Hematopoietic multipotent progenitor cell treated with erythropoietin and hydrocortisone succinate and interleukin-3 and kit ligand, for 15 days (in vitro differentiated cells): Measurements from ENCODE around the gene MCM8.

ENCODE experiments used
- DNase-seq: peaks from one replicate; pipeline ENCODE4 v3.0.0-alpha.2; 2015; ENCODE audit warnings: low spot score

Gene MCM8

DNA sequence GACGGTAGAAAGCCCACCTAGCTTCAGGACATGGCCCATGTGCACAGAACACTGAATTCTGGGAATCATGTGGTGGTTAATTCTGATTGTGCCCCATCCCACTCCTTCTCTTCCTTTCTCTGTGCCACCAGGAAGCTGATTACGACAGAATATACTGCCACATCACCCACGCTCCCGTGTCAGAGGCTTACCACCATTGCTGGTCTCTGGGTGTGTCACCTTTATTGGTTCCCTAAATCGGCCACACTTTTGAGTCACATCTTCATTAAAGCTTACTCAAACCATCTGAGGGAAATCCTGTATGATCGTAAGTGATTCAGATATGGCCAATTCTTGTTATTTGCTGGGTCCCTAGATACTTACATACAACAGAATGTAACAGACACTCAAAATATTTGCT, 3.2 kb upstream of the MCM8 start:
- DNase-seq: no peak

DNA sequence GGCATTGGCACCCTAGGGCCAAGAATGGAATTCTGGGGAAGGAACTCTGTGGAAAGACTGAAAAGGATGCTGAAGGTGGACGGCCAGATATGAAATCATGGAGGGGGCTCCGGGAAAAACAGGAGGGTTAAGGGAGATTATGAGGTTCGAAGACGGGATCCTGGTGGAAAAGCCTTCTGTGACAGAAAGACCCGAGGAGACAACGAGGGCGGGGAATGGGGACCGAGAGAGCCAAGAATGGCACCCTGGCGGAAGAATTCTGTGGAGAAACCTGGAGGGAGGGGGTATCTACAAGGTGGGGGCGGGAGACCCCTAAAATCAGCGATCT, 545 bp upstream of the MCM8 start:
- DNase-seq: no peak

DNA sequence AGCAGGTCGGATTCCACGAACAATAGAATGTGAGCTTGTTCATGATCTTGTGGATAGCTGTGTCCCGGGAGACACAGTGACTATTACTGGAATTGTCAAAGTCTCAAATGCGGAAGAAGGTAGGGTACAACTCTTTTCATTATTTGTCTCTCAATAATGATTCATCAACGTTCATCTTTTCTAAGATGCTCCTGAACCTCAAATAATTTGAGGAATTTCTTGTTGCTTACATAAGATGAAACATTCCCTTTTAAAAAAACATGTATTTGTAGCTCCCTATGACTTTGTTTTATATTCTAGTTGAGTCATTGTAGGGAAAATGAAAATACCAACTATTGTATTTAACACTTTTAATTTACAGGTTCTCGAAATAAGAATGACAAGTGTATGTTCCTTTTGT, 17.0 kb downstream of the MCM8 start:
- DNase-seq: no peak

DNA sequence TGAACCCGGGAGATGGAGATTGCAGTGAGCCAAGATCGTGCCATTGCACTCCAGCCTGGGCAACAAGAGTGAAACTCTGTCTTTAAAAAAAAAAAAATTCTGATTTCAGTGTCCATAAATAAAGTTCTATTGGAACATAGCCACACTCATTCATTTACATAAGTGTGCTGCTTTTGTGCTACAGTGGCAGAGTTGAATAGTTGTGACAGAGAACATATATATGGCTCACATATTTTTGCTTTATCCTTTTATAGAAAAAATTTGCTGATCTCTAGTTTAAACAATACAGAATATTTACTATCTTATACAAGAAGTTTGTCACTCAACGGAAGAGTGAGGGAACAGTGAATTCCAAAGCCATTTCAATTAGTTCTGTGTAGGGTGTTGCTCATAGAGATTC, 18.0 kb downstream of the MCM8 start:
- DNase-seq: no peak

DNA sequence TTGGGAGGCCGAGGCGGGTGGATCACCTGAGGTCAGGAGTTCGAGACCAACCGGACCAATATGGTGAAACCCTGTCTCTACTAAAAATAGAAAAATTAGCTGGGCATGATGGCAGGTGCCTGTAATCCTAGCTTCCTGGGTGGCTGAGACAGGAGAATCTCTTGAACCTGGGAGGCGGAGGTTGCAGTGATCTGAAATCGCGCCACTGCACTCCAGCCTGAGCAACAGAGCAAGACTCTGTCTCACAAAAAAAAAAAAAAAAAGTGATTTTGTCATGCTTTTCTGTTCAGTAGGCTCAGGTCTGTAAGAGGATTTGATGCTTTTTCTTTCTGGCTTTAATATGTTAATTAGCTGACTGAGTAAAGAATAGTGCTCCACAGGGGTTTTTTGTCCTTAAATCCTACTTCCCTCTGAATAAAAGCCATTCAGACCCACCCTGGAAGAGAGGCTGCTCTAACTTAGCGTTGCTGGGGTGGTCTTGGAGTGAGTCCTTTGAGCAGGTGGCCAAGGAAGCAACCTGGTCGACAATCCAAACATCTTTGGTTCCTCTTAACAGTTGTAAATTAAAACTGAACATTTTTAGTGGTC, 19.0 kb downstream of the MCM8 start:
- DNase-seq: no peak

DNA sequence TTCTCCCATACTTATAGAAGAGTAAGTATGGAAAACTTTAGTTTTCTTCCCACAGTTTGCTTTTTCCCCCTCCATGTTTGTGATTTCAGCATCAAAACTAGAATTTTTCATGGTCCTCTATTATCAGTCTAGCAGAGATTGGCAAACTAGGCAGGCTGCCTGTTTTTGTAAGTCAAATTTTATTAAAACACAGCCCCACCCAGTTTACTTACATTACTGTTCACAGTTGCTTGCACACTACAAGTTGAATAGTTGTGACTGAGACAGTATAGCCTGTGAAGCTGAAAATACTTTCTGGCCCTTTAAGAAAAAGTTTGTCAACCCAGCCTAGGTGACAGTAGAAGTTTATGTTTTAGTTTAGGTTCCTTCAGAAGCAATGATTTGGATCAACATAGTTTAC, 19.5 kb downstream of the MCM8 start:
- DNase-seq: no peak

DNA sequence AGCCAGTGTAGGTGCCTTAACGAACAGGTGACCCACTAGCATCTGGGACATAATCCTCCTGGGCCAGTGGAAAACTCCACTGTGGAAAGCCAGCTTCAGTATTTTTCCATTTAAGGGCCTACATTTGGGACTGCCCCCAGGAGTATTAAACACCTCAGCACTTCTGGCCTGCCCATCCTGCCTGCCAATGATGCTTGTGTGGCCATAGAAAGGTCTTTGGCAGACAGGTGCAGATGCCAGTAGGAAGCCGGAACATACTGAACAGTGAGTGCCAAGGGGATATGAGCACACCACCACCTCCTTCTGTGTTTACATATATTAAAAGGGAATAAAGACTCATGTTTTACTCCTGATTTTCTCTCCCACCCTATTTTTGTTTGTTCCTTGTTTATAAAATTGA, 19.9 kb downstream of the MCM8 start:
- DNase-seq: no peak

DNA sequence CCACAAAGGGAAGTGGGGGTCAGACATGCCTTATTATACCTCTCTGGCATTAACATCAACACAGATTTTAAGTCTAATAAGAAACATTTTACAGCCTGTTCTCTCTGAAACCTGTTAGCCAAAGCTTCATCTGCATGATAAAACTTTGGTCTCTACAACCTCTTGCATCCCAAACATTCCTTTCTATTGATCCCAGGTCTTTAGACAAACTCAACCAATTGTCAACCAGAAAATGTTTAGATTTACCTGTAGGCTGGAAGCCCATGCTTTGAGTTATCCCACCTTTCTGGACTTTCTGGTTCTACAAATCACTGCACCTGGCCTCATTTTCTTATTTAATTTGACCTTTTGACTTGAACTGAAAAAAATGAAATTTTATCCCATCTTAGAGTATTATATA, 20.8 kb downstream of the MCM8 start:
- no peak for DNase-seq

DNA sequence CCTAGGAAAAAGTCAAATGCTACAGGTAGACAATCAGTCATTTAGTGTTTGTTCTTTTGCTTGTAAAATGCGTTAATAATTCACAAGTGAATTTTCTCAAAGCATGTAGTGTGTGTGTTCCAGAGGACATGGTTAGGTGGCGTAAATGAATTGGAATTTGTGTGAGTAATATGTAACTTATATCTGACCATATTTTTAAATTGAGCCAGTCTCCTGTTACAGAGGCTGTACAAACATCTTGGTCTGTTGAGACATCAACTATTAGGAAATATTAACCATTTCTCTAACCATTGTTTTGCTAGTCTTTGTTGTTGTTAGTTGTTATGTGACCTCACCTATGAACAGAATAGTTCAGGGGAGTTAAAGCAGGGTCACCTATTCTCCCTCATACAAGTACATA, 22.7 kb downstream of the MCM8 start:
- no peak for DNase-seq

DNA sequence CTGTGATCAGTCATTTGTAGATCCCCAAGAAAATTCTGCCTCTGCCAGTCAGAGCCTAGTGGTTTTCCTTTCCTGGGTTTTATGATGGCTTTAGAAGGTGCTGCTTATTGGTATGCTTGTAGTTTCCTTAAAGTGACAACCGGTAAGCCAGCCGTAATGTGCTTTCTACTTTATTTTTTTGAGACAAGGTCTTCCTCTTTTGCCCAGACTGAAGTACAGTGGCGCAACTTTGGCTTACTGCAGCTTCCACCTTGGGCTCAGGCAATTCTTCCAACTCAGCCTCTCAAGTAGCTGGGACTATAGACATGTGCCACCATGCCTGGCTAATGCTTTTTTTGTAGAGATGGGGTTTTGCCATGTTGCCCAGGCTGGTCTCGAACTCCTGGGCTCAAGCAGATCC, 23.5 kb downstream of the MCM8 start:
- no peak for DNase-seq

DNA sequence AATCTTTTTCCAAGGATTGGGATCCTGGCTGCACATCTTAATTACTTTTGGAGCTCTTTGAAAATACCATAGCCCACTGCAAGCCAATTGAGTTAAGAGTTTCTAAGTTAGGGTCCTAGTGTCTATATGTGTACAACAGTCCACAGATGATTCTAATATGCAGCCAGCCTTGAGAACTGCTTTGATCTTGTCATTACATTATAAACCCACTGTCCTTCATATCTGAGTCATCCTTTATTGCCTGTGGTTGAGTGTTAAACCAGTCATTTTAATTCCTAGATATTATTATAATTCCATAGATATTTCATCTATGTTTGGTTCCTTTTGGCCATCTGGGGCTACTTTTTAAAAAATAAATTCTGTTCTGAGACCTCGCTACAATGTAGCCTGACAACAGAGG, 24.1 kb downstream of the MCM8 start:
- no peak for DNase-seq

DNA sequence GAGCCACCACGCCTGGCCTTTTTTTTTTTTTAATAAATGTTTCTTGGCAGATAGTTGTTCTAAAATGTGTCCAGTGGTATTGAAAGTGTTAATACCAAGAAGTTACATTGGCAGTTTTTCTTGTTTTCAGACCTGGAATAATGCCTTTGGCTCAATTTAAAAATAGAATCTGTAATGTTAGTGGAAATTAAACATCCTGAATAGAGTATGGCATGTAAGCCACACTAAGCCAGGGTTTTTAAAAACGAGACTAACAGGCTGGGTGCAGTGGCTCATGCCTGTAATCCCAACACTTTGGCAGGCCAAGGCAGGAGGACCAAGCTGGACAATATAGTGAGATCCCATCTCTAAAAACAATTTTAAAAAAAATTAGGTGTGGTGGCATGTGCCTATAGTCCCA, 25.3 kb downstream of the MCM8 start:
- no peak for DNase-seq

DNA sequence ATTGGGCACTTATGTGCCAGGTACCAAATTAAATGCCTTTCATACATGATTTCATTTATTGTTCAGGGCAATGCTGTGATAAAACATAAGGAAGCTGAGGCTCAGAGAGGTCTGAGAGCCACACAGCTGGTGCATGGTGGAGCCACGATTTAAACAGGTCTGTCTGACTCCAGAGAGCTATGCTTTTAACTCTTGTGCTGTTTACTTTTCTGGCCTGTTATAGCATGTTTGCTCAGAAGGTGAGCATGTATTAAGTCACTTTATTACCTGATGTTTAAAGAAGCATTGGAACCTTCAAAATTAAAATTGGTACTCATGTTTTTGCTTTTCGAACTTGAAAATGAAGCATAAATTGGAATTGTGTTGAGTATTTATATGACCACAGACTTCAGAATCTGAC, 26.8 kb downstream of the MCM8 start:
- DNase-seq: no peak

DNA sequence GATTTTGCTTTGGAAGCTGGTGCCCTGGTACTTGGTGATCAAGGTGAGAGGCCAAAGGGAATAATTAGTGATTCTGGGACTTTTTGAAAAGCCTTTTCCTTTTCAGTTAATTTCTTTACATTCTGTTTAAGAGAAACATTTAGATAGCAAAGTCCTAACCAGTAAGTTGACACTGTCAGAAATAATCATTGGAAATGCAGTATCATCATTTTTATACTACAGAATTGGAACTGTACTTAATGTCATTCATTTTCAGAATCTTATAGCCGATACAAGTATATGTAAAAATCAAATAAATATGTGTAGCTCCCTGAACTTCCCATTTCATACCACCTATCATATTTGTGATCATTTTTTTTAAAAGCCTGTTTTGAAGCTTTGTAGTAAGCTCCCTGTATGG, 27.5 kb downstream of the MCM8 start:
- DNase-seq: no peak

DNA sequence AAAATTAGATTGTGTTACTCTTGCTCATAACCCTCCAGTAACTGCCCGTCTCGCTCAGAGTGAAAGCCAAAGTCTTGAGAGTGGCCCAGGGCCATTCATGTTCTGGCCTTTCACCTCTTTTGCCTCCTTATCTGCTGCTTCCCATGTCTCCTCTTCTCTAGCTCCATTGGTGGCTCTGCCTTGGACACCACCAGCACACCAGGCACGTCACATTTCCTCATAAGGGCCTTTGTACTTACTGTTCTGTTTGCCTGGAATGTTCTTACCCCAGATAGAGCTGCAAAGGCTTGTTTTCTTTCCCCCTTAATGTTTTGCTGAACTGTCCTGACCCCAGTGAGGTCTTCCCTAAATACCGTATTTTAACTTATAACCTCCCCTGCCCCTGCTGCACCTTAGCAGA, 29.3 kb downstream of the MCM8 start:
- no peak for DNase-seq

DNA sequence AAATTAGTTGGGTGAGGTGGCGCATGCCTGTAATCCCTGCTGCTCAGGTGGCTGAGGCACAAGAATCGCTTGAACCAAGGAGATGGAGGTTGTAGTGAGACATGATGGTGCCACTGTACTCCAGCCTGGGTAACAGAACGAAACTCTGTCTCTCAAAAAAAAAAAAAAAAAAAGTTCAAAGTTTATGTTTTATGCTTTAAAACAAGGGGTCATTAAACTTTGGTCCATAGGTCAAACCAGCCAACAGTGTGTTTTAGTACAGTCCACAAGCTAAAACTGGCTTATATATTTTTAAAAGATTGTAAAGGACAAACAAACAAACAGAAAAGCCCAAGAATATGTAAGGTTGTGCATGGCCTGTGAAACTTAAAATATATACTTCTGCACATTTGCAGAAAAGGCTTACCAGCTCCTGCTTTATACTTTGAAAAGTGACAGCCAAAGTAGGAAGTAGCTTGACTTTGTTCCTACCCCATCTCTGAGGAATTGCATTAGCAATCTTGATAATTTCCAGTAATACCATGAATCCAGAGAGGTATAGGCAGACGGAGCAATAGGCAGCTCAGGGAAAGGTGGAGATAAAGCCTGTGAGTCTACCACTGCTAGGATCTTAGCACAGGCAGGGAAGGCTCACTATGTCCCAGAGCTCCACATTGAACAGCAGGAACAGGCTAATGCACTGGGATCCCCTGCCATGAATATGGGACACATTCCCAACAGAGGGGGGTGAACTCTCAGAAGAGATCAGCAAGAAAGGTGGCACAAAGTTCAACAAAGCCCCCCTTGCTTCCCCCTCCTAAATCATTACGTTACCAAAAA, 30.5 kb downstream of the MCM8 start:
- DNase-seq: no peak

DNA sequence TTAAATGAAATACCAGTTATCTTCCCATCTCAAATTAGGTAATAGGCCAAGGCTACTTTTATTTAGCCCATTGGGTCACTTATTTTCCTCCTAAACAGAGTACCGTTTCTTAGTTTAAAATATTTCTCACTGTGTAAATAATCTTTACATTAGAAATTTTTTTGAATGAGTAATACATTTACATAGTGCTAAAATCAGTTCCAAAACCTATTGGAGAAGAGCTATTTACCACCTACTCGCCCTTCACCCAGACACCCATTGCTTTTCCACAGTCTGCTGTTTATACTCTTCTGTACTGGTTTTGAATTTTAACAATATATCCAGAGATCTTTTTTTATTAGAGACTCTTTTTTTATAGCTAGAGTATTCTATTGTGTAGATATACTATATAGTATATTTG, 36.9 kb downstream of the MCM8 start:
- DNase-seq: no peak

DNA sequence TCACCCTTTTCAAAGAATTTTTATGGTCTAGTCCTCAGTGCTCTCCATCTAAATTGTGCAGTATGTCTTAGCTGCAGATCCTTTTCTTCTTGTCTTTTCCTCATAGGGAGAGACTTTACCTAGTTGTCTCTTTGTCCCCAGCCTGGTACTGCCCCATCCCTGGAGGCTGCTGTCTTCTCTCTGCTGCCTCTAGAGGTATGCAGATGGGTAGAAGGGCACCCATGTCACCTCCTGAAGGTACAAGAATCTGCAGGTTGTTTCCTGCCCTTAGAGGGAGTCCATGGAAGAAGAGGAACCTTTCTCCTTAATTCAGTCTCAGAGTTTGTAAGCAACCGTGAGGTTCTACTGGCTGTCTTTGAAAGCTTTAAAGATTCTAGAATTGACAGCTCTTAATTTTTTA, 39.1 kb downstream of the MCM8 start:
- no peak for DNase-seq

DNA sequence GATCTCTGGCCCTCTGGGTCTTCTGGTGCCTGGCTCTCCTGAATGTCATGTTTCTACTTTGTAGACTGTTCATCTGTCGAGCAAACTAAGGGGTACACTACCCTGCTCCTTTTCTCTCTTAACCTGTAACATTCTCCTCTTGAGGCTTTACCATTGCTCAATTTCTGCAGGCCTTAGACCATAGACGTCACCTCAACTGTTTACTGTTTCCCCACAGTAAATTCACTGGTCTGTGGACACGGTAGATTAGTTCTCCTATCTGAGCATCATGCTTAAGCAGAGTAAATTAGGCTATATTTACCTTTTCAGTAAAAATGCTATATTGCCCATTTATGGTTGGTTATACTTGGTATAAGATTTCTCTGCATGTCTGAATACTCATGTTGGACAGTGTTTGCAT, 40.5 kb downstream of the MCM8 start:
- DNase-seq: no peak

DNA sequence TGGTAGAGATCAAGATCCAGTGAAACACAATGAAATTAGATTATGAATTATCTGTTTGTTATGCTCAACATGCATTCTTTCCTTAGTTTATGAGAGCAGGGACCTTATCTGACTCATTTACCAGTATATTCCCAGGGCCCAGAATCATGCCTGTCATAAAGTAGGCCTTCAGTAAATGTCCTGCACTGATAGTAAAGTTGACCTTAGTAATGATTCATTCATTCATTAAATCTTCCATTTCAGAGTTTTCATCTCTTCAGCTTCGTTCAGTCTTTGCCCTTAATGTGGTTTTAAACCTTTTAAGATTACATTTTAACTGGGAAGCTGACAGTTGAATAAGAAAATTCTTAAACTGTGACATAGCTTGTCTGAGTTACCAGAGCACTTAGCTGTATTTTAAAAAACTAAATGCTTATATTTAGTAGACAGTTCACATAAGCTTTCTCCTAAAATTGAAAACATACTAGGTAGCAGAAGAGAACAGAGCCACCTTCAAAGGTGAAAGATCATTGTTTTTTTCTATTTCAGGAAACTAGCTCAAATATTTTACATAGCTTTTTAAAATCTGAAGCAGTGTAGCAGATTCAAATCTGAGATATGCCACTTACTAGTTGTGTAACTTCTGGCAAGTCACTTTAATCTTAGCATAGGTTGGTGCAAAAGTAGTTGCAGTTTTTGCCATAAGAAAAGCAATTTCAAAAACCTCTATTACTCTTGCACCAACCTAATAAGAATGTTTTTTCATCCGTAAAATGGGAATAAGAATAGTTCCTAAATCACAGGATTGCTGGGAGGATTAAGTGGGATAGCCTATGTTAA, 41.4 kb downstream of the MCM8 start:
- DNase-seq: no peak

DNA sequence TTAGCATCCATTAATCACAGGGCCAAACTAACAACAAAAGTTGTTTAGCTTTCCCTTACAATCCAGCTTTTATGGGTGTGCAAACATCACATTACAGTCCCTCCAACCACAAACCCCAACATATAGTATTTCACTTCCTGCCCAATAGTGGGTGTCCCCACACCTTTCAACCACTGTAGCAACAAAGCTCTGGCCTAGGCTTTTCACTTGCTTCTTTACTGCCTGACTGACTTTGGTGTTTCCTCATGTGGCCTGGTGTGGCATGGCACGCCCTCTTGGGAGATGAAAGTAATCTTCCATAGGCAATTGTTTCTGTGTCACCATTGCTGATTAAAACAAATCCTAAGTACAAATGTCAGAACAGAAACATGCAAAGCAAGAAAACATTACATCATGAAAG, 46.3 kb downstream of the MCM8 start:
- DNase-seq: no peak

DNA sequence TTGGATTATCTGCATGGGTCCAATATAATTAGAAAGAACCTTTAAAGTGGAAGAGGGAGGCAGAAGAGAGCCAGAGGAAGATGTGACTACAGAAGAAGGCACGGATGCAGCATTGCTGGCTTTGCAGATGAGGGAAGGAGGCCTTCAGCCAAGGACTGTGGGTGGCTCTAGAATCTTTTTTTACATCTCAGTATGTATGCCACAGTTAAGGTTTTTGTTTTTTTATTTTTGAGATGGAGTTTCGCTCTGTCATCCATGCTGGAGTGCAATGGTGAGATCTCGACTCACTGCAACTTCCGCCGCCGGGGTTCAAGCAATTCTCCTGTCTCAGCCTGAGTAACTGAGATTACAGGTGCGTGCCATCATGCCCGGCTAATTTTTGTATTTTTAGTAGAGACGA, 49.3 kb downstream of the MCM8 start:
- DNase-seq: no peak

DNA sequence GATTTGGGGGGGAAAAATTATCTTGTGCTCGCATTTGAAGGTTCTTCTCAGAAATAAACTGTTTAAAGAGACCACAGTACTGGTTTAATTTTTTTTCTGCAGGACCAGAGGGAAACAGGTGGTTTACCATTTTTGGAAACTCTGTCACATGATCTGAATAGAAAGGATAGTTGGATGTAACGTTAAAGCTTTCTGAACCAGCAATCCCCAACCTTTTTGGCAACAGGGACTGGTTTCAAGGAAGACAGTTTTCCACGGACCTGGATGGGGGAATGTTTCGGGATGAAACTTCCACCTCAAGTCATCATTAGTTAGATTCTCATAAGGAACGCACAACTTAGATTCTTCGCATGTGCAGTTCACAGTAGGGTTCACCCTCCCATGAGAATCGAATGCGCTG, 50.4 kb downstream of the MCM8 start:
- no peak for DNase-seq

DNA sequence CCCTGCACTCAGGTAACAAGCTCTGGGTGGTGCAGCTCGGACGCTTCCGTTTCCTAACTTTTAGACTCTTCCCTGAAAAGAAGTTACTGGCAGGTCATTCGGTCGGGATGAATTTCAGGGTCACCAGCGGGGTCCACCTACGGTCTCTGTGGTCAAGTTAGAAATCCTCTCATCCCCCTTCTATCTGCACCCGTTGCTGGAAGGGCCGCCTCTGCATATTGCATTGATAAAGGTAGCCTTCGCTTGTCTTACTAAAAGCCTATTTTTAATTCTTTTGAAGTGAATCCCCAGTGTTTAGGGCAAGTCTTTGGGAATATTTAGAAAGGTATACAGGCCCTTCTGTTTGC, 56.1 kb downstream of the MCM8 start:
- DNase-seq: no peak
